Stimulated activated CD8-positive, alpha-beta memory T cell treated with anti-CD3 and anti-CD28 coated beads, Interleukin-4, amount 100 ng/mL, for 1 hour (primary cell): Measurements from ENCODE around the gene SFXN5.
A peak's percentile ranks its signal among the peaks of the same experiment; 100 is the strongest.
"Not testable (repeated sequence)": the region's sequence is repeated elsewhere in the genome, so short reads cannot be mapped to it uniquely, and the experiment has no call there.

Experiments
- DNase-seq, 2 donors: peaks; one replicate each; pipeline ENCODE4 v3.0.0-alpha.2; 2020; ENCODE audit warnings: low read depth in 2 of 2, low spot score in 1 of 2

Gene SFXN5

DNA sequence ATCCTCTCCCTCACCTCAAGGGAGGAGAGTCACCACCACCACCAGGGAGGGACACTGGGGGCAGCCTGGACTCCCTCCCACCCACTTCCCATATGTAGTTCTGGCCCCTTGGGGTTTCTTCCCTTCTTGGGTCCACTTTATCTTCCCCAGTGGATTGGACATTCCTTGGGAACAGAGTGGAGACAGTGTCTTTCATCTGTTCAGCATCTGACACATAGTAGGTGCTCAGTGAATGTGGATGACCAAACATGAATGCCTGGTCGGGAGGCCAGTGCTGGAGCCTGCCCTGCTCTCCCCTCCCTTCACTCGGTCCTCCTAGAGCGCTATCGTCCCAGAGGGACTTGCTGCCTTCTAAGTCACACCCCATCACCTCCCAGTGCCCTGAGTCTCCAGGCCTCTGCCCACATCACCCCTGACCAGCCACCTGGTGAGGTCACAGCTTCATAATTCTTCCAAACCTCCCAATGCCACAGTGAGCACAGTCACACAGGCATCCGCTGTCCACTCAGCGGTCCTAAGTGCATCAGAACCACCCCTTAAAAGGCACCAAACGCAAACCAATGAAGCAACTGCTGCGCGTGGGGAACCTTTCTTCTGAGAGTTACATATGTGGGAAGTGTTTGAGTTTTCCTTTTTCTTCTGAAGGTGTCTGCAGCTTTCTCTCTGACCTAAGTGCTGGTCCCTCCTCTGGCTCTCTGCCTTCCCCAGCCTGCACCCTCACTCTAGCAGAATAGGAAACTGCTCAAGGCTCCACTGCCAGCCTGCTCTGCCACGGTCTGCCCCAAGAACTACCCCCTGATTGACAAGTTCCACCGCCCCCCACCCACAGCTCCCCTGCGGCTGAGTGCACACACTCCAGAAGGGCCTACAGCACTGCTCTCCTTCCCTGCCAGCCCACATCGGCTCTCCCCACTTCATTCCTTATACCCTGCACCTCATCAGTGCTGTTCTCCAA lies 7.2 kb upstream of the SFXN5 start:
- no peak for DNase-seq

- DNase-seq, result no peak
Measured at GRCh38 chr2:73077424-73077795, 5.9 kb upstream of the SFXN5 start.

DNA sequence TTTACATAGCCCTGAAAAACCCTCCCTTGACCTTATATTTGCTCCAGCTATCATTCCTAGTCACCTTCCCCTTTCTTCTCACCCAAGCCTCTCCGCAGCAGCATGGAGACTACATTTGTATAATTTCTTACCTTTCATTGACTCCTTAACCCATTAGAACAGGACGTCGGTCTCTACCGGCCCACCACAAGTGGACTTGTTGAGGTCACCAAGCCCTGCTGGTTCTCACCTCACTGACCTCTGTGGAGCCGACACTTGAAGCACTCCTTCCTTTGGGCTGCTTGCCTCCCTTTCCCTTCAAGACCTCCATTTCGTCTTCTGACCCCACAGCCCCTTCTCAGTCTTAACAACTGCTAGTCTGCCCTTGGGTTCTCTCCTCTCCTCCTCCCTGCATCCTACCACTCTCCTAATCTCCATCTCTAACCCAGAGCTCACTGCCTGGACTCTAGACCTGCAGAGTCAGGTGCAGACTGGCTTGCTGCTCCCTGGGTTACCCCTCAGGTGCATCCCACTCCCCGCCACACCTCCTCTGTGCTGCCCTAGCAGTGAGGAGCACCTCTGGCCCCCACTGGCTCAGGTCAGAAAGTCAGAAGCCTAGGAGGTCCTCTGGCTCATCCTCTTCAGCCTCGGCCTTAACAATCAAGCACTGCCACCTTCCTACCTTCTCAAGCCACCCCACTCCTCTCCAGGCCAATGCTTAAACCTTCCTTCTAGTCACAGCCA lies 5.3 kb upstream of the SFXN5 start:
- no peak for DNase-seq

DNA sequence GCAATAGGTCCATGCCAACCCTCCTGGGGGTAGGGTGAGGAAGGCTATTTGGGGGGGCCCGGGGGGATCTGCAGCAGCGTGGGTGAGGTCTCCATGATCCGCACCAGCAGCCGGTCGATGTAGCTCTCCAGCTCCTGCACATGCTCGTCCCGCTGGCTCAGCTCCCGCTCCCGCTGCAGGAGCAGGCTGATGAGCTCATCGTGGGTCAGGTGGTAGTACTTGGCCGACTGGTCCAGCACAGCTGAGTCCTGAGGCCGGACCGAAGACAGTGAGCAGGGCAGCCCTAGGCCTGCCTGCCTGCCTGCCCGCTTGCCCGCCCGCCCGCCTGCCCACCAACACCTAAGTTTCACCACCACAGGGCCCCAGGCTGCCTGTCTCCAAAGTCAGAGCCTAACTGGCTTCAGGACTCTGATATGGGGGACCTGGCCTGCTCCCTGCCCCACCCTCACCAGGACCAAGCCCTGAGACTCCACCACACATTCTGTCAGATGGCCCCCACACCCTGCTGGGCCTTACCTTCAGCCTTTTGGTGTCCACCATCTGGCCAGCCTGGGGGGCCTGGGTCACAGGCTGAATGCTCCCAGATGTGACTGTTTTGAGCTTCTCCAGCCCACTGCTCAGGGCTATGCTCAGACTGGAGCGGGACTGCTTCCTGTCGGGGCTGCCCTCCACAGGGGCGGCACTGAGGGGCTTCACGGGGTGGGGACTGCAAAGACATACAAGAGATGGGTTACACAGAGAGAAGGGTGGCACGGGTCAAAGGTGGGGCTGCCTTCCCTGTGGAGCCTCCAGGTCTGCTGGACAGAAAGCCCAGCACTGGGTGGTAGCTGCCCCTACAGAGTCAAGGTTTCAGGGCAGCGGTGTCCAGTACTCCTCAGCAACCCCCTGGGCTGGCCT lies 4.2 kb upstream of the SFXN5 start:
- no peak for DNase-seq

DNA sequence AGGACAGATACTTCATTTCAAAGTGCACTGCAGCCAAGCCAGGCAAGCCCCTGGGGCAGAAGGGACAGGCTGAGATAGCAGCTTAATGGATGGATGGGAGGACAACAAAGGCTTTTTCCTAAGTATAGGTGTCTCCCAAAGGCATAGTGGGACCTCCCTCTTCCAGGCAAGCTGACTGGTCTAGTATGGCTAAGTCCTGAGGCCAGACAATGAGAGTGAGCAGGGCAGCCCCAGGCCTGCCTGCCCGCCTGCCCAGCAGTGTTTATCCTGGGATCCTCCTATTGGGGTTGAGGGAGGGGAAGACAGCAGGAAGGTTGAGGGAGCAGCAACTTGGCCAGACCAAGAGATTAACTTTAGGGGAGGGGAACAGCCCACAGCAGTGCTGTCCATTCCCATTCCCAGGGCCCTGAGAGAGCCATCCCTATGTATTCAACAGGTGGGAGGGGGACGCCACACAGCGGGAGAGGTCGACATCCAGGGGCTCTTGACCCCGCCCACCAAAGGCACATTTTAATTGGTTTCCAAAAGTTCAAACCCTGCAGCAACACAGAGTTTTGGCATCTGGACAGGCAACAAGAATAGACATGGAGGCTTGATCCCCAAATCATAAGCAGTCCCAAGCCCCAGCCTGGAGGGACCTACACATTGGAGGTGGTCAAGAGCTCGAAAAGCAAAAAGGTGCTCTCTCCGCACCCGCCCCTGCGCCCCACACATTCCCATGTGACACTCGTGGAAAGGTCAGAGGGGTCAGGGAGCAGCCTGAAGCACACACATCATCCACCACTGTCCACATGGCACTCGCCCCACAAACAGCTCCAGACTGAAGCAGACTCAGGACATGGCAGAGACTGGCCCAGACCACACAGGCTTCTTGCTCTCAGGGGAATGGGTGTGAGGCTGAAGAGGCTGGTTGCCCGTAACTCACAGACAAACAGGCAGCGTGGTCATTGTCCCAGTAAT lies 2.9 kb upstream of the SFXN5 start:
- DNase-seq, result no peak

- DNase-seq, result no peak
Measured at GRCh38 chr2:73072416-73072815, 904 bp upstream of the SFXN5 start.

DNA sequence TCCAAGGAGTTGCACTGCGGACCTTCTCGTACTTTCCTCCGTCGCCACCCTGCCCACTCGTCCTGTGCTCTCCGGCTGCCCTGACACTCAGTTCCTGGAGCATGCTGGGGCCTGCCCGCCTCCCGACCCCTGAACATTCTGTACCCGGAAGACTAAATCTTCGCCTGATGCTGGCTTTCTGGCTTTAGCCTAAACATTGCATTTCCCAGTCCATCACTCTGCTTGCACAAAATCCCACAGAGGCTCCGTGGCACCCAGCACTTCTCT lies 550 bp upstream of the SFXN5 start:
- DNase-seq, result no peak

DNA sequence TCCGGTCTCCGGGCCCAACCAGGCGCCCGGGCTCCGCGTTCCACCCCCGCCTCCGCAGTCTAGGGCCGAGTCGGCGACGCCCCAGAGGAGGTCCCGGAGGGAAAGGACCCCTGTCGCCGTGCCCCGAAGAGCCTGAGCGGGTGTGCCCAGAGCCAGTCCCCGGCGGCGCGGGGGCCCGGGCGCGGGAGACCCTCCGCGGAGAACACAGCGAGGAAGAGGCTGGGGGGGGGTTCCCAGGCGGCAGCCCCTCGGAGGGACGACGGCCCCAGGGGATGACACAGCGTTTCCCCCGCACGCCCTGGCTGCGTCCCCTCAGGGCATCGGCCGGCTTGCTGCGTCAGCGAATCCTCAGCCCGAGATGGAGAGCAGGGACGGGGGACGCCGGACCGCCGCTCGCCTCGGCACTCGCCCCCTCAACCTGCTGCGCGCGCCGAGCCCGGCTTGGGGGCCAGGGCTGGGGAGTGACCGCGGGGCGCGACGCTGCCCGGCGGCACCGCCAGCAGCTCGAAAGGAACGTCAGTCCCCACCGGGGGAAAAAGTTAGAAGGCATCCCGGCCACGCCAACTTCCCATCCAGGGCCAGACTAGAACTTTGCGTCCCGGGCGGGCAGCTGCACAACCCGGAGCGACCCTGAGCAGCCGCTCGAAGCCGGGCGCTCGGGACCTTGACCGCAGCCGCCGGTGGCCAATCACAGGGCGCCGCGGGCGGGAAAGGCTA lies 711 bp downstream of the SFXN5 start:
- peak in 1 of 2 donors; percentile 25 for DNase-seq

DNA sequence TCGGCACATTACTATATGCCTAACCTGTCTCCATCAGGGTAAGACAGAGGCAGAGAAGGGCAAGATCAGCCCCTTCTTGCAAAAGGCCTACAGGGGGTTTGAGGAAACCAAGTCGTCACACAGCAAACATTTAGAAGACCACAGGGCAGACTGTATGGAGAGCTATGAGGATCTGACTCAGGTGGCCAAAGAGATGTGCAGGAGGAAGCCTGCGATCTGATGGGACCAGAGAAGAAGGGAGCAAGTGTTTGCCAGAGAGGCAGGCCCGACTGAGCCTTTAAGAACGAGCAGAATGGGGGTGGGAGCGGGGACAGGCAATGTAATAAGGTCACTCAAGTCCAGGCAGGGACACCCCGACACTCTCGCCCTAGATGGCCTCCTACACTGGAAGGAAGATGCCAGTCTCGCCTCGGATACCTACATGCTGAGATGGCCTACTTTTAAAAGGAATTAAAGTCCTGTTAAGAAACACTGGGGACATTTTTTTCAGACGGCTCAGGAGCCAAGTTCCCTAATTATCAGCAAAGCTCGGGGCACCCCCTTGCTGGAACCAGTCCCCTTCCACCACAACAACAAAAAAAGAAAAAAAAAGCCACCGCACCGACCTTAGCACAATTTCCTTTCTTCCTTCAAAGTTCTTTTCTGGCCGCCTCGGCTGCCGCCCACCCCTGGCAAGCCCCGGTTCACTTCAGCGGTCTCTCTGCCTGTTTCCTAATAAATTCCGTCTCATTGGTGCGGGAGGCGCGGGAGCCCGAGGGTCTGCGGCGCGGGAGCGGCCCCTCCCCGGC lies 1.5 kb downstream of the SFXN5 start:
- no peak for DNase-seq

DNA sequence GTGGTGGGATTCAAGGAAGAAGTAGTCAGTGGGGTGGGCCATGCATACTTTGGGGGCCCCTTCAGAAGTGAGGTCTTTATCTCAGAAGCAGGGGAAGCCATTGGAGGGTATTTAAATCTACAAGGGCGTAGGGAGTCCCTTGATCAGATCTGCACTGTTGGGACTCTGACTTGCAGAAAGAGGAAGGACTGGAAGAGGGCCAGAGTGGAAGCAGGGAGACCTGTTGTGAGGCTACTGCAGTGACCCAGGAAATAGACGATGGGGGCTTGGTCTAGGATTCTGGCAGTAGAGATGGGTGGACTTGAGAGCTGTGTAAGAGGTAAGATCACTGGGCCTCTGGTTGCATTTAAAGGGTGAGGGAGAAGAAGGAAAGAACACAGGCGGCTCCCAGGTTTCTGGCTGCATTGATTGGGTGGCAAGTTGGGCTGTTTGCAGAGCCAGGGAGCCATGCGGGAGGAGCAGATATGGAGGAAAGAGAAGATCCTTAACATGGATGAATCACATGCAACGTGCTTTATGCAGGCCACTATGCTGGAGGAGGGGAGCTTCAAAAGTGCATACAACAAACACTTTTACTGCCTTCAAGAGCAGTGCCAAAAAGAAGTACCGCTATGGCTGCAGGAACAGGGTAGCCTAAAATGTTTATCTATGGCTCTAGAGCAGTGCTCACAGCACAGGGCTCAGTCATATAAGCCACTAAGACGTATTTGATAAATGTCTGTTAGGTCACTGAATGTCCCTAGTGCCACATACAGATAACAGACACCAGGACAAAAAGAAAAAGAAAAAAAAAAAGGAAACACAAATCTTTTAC lies 2.3 kb downstream of the SFXN5 start:
- no peak for DNase-seq

DNA sequence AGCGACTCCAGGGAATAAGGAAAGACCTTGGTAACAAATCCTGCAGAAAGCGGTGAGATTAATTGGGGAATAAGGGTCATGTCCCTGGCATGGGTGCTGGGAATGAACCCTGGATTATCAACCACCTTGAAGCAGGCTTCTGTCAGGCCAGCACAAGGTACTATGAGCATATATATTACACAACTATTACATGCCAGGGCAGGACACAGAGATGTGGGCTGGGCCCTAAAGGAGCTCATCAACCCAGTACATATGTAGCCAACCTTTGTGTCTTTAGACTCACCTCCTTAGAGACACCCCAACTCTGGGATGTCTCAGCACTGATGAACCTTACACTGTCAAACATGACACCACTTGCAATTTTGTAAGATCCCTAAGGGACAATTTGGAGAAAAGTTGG lies 3.4 kb downstream of the SFXN5 start:
- DNase-seq, result no peak

DNA sequence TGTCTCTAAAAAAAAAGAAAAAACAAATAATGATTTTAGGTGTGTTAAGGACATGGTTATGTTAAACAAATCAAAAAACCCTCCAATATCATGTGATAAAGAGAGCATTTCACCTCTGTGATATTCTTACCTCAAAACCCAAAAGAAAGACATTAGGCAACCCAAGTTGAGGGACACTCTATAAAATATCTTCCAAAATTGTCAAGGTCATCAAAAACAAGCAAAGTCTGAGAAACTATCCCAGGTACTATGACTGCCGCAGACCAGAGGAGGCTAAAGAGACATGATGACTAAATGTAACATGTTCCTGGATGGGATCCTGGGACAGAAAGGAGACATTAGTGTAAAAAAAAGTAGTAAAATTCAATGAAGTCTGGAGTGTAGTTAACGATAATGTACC lies 4.5 kb downstream of the SFXN5 start:
- DNase-seq, result no peak

- not testable (repeated sequence) for DNase-seq
Measured at GRCh38 chr2:73065070-73065469, 6.4 kb downstream of the SFXN5 start.

DNA sequence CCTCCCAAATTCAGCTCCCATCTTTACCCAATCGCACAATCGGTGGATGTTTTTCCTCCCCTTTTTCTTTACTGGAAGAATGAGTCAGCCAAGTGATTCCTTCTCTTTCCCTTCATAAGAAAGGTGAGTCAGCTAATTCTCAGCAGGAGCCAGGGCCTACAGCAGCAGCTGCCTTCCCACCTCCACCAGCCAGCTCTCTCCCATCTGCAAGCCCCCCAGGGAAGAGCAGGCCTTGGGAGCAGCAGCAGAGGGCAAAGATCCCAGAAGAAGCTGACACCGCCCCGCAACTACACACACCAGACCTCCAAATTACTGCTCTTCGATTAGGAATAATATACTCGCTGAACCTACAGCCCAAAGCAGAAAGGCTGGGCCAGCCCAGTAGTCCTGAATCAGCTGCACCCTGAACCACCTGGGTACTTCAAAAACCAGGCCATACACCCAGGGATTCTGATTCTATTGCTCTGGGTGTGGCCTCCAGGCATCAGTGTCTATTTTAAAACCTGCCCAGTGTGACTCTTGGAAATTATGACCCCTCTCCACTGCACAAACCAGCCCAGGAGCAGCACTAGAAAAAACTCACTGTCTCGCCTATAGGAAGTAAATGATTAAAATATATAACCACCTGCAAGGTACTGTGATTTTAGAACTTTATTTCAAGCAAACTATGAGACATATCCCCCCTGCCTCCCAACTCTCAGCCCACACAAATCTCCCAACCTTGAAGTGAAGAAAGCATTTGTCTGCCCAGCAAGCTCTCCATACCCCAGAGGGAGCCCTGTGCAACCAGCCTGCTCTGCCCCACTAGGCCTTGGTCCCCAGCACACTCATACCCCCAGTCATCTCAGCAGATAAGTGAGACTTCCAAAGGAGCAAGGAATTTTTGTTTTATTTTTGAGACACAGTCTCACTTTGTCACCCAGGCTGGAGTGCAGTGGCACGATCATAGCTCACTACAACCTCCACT lies 7.3 kb downstream of the SFXN5 start:
- DNase-seq, result no peak

DNA sequence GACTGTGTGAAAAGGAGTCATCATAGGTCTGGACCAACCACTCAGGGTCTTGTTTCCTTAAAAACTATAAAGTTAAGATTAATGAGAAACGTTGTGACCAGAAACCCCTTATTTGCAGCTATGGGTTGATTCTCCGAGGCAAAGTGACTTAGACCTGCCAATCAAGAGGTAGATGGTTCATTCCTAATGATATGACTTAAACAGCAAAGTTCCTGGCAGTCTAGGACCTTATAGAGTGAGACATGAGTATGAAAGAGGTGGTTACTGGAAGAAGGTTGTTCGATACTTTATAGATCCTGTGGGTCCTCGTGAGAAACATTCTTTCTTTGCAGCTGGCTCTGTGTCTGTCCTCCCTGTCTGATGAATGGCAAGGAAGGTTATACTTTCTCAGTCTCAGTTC lies 8.0 kb downstream of the SFXN5 start:
- DNase-seq, result no peak

DNA sequence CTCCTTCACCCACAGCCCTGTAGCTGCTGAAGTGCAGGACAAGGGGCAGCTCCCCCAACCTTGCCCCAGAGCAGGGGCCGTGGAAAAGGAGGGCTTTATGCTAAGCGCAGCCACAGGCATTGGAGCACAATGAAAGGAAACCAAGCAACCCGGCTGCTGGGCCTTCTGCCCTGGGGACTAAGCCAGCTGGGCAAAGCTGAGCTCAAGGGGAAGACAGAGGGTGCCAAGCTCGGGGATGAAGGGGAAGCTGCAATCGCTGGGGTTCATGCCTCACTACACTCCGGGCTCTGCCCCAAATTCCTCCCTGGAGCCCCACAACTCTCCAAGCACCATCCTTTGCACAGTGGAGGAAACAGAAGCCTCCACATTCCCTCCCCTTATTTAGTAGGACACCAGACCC lies 12.4 kb downstream of the SFXN5 start:
- DNase-seq, result no peak

DNA sequence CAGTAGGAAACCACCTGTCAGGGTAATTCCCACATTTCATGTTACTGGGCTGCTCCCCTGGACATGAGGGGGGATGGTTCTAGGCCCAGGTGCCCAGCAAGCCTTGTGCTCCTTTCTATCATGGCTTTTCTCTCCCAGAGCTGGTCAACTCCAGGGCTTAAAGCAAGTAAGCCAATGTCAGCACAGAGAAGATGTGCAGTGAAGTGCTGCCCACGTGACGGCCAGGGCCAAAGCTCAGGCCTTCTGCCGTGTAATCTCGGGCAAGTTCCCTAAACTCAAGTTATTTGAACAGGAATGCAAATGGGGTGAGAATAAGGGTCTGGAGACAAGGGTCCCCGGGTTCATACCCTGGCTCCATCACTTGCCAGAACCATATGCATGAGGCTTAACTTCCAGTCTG lies 16.5 kb downstream of the SFXN5 start:
- no peak for DNase-seq
